ENCODE data around the gene PLXNB2. TPM values are rescaled to one million over a fixed set of nuclear protein-coding genes. Genes with fewer than 3 reads are reported as not detected.

Gene PLXNB2
- total and polyA plus RNA-seq, 12 donors, result 12.4 to 431 (median 296) TPM

DNA sequence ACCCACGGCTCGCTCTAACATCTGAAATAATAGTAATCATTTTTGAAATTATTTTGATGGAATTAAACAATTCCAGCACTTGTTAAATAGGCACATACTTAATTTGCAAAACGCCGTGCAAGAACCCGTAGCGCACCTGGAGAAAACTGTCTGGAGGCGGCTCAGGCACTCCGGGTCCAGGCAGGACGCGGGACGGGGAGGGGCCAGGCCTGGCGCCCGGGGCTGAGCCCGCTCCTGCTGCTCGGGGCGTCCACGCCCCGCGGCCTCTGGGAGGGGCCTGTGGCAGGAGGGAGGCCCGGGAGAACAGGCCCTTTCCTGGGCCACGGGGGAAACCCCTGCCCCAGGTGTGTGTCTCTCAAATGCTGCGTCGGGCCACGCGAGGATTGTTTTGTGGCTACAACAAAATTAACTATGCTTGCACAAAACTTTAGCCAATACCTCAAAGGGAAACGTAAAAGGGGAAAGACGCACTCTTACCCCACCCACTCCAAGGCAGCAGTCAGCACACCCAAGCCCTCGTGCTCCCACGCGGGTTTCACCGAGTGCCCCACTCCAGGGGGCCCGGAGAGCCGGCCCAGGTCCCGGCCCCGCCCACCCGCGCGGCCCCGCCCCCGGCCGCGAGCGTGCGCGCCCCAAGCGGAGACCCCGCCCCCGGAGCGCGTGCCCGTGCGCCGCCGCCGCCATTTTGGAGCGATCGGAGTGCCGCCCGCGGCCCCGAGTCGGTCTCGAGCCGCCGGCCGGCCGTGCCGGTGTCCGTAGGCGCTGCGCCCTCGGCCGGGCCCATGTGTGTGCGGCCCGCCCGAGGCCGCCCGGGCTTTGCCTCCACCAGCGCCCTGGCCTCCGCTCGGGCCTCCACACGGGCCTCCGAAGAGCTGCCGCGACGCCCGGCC is 35.5 kb upstream of the PLXNB2 start, which contains the start of gene PPP6R2:
PPP6R2 (plus strand) TSS at position 677 of the 890 bp plus-strand sequence. CDS start 50,582 bp downstream, outside the sequence.
- WGBS, 4 donors, result 0 to 1% (median 0%) methylated on average over 14 to 87 of the region's 87 CpGs
- intact Hi-C loops (cut with DNase I), result loop anchor here (2.0 to 5.0 kb wide), 2 partner anchors 68 to 91 kb away; partner anchors contain the start of gene HDAC10 (in 1 of the 2)
- H3K27ac ChIP-seq, result peak within 1 kb of the TSS in 4 of 5 donors; percentile 63 to 89 (median 74)

DNA sequence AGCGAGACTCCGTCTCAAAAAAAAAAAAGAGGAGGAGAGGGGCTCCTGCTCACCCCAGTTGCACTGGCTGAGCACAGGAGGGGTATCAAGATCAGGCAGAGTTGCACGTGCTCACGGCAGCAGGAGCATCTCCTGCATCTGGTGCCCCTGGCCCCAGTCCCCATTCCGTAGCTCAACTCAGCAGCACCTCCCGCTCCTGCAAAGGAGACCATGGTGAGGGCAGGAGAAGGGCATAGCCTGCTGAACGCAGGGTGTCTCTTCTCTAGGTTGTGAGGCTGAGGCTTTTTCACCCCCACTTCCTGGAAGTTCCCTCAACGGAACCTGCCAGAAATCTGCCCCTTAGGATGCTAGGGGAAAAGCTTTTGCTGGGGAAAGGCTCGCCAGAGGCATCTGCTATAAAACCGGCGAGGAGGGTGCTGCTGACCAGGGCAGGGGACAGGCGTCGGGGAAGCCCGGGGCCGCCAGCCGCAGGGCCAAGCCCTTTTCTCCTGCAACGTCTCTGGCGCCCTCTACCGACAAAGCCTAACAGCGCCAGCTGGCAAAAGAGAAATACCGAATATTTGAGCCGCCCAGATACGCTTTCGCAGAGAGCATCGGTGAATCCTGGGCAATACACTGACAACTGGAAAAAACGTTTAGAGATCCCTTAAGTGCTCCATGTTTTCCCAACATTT is 34.7 kb upstream of the PLXNB2 start:
- WGBS, 4 donors, result 14 to 27% (median 16%) methylated on average over 16 to 26 of the region's 26 CpGs
- intact Hi-C loops (cut with DNase I), result loop anchor here (2.0 to 5.0 kb wide), 2 partner anchors 67 to 90 kb away; partner anchors contain the start of gene HDAC10 (in 1 of the 2)
- Histone ChIP-seq H3K36me3 (replicated peaks in 1 of 2) (no peaks in the 10 kb centered on the region), H3K4me3 (peak overlapping the region in 2 of 4 donors; percentile 67 to 99), H3K27ac (peak overlapping the region in 3 of 5 donors; percentile 73 to 89 (median 75)), H3K27me3 (no peaks in the 10 kb centered on the region), H3K9me3 (replicated peaks in 1 of 3) (no peaks in the 10 kb centered on the region), H3K4me1 (replicated peaks in 1 of 2) (peaks cover 9 to 13% of the 10 kb centered on the region in 2 donors)
- TF ChIP-seq POLR2A (IDR thresholded peaks at IDR 0.05), result no peak
- TF ChIP-seq, protein P1, sequence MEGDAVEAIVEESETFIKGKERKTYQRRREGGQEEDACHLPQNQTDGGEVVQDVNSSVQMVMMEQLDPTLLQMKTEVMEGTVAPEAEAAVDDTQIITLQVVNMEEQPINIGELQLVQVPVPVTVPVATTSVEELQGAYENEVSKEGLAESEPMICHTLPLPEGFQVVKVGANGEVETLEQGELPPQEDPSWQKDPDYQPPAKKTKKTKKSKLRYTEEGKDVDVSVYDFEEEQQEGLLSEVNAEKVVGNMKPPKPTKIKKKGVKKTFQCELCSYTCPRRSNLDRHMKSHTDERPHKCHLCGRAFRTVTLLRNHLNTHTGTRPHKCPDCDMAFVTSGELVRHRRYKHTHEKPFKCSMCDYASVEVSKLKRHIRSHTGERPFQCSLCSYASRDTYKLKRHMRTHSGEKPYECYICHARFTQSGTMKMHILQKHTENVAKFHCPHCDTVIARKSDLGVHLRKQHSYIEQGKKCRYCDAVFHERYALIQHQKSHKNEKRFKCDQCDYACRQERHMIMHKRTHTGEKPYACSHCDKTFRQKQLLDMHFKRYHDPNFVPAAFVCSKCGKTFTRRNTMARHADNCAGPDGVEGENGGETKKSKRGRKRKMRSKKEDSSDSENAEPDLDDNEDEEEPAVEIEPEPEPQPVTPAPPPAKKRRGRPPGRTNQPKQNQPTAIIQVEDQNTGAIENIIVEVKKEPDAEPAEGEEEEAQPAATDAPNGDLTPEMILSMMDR (IDR thresholded peaks at IDR 0.05), result peak; percentile 92 to 98 (median 97)
- peak; percentile 87 to 96 (median 93) for DNase-seq

More for the DNA sequence above, 35.5 kb upstream of the PLXNB2 start, which contains the start of gene PPP6R2:
- TF ChIP-seq, protein P1 (IDR thresholded peaks at IDR 0.05), result peak in 3 of 6 experiments; percentile 13 to 45 (median 39)
- TF ChIP-seq POLR2A (IDR thresholded peaks at IDR 0.05), result peak; percentile 16 to 31
- Histone ChIP-seq H3K36me3 (replicated peaks in 1 of 2) (no peaks in the 10 kb centered on the region), H3K4me1 (replicated peaks in 1 of 2) (peaks cover 9 to 13% of the 10 kb centered on the region in 2 donors), H3K4me3 (peak within 1 kb of the TSS; percentile 62 to 99 (median 76)), H3K27me3 (no peaks in the 10 kb centered on the region), H3K9me3 (replicated peaks in 1 of 3) (no peaks in the 10 kb centered on the region)
- peak; percentile 72 to 85 (median 81) for DNase-seq

DNA sequence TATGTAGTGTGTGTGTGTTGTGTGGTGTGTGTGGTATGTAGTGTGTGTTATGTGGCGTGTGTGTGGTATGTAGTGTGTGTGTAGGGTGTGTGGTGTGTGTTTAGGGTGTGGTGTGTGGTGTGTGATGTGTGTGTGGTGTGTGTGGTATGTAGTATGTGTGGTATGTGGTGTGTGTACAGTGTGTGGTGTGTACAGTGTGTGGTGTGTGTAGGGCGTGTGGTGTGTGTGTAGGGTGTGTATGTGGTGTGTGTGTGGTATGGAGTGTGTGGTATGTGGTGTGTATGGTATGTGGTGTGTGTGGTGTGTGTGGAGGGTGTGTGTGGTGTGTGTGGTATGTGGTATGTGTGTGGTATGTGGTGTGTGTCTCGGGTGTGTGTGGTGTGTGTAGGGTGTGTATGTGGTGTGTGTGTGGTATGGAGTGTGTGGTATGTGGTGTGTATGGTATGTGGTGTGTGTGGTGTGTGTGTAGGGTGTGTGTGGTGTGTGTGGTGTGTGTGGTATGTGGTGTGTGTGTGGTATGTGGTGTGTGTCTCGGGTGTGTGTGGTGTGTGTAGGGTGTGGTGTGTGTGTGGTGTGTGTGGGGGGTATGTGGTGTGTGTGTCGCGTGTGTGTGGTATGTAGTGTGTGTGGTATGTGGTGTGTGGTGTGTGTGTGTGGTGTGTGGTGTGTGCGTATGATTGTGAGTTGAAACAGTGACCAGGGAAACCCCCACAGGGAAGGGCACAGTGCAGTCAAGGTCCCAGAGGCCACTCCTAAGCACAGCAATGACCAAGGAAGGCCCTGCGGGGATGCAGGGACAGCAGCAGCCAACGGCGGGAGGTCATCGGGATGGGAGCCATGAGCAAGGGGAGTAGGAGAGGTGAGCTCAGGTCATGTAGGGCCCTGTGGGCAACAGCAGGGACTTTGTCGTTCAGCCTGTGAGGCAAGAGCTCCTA is 32.8 kb upstream of the PLXNB2 start:
- peak in 1 of 7 donors; percentile 23 for DNase-seq
- intact Hi-C loops (cut with DNase I), result loop anchor here in 1 of 2 donors (5.0 kb wide), 1 partner anchor 88 kb away; the partner anchor contains the start of gene HDAC10

More for the DNA sequence above, 32.8 kb upstream of the PLXNB2 start:
- no peaks in the 10 kb centered on the region for H3K27me3 ChIP-seq
- 69 to 81% (median 74%) methylated on average over 12 of the region's 12 CpGs for WGBS, 4 donors
- H3K27ac ChIP-seq, result no peak overlapping the region
- no peaks in the 10 kb centered on the region for H3K36me3 ChIP-seq (replicated peaks in 1 of 2)
- no peaks in the 10 kb centered on the region for H3K9me3 ChIP-seq (replicated peaks in 1 of 3)
- peaks cover 9% of the 10 kb centered on the region in 2 donors for H3K4me1 ChIP-seq (replicated peaks in 1 of 2)
- no peak overlapping the region for H3K4me3 ChIP-seq
- TF ChIP-seq, protein P1 (IDR thresholded peaks at IDR 0.05), result no peak
- no peak for TF ChIP-seq POLR2A (IDR thresholded peaks at IDR 0.05)
